K562 (cell line): ENCODE measurements around the gene USP26. TPM values are rescaled to one million over a fixed set of nuclear protein-coding genes. Genes with fewer than 3 reads are reported as not detected.

Experiments
- ATAC-seq: fragments of 200-7000 bp; cut with Tn5 transposase; 3 replicates; pipeline ENCODE4 v1.9.1; 2020; ENCODE audit warnings: moderate library complexity
- BruUV-seq: library from RNA; stranded (reverse); fragments of 400-500 nt; replicated peaks from 2 replicates; lab custom pipeline; 2021; lab: Mats Ljungman, UMichigan
- CTCF ChIA-PET: fragments of 300-600 bp; formaldehyde crosslinking; extraction: SDS; loops from one replicate; lab custom pipeline; 2021; ENCODE audit warnings: low intra/inter-chr PET ratio; lab: Yijun Ruan, JAX
- POLR2A ChIA-PET: fragments of 300-600, 350-650 bp; sonication (Branson Sonifier 250); formaldehyde crosslinking; extraction: SDS; loops from one replicate; lab custom pipeline; 2021; ENCODE audit warnings: antibody characterized with exemption, inconsistent platforms; lab: Yijun Ruan, JAX
- DNase-seq, 4 experiments: peaks; one replicate each; pipeline versions ENCODE4 v3.0.0 to v3.0.0-alpha.2; 2011 to 2018; ENCODE audit warnings: low spot score in 3 of 4, mixed read lengths in 3 of 4; ENCODE audit errors: extremely low read depth in 1 of 4
- FAIRE-seq: peaks from 2 replicates; lab custom pipeline; 2011; peaks lifted over from hg19 to GRCh38; lab: Jason Lieb, UNC
- H2AFZ ChIP-seq: 2 replicates; pipeline ENCODE4 v1.6.0; 2011; ENCODE audit warnings: low read depth, low read length, control low read depth, inconsistent platforms
- H3K27ac ChIP-seq: fragments of 200-600 bp; 3 replicates; pipeline ENCODE4 v1.8.0; 2011; ENCODE audit warnings: low read depth, mild to moderate bottlenecking, control low read depth, inconsistent platforms, low read length, moderate library complexity, mixed read lengths; ENCODE audit errors: extremely low read depth
- H3K27me3 ChIP-seq, 2 experiments: fragments of 300-600 bp in 1 of 2; 2 replicates in 1 of 2; 3 replicates in 1 of 2; pipeline versions ENCODE4 v1.6.0 to v1.8.0; 2011; ENCODE audit warnings: inconsistent platforms in 2 of 2, low read length in 2 of 2, mild to moderate bottlenecking in 1 of 2, mixed read lengths in 1 of 2, moderate library complexity in 1 of 2; ENCODE audit not compliant: control insufficient read depth in 2 of 2, insufficient read depth in 2 of 2
- H3K36me3 ChIP-seq: fragments of 300-600 bp; 3 replicates; pipeline ENCODE4 v1.8.0; 2011; ENCODE audit warnings: mild to moderate bottlenecking, low read length, inconsistent platforms; ENCODE audit not compliant: control insufficient read depth, insufficient read depth
- H3K4me1 ChIP-seq, 2 experiments: fragments of 200-600 bp in 1 of 2; replicated peaks in 1 of 2; 2 replicates in 1 of 2; 3 replicates in 1 of 2; pipeline versions ENCODE4 v1.5.1 to v1.8.0; 2011; ENCODE audit warnings: inconsistent platforms in 2 of 2, low read length in 2 of 2, mild to moderate bottlenecking in 1 of 2, mixed read lengths in 1 of 2, moderate library complexity in 1 of 2; ENCODE audit not compliant: control insufficient read depth in 2 of 2, insufficient read depth in 2 of 2
- H3K4me2 ChIP-seq: 2 replicates; pipeline ENCODE4 v1.6.1; 2011; ENCODE audit warnings: low read length, control low read depth, inconsistent platforms, mixed read lengths; ENCODE audit not compliant: insufficient read depth
- H3K4me3 ChIP-seq: fragments of 200-600 bp; sonication (generic), shearing (Covaris generic); 2 replicates; pipeline ENCODE4 v1.5.1; 2016; ENCODE audit warnings: control low read depth, inconsistent platforms
- H3K79me2 ChIP-seq: fragments of 200-600 bp; 3 replicates; pipeline ENCODE4 v1.8.0; 2011; ENCODE audit warnings: low read length, inconsistent platforms; ENCODE audit not compliant: control insufficient read depth, insufficient read depth
- H3K9ac ChIP-seq, 2 experiments: 2 replicates each; pipeline versions ENCODE4 v1.6.0 to v1.6.1; 2011; ENCODE audit warnings: low read depth in 2 of 2, low read length in 2 of 2, control low read depth in 1 of 2, inconsistent platforms in 1 of 2, mild to moderate bottlenecking in 1 of 2, mixed read lengths in 1 of 2; ENCODE audit not compliant: insufficient read depth in 1 of 2
- H3K9me1 ChIP-seq: one replicate; pipeline ENCODE4 v1.6.0; 2011; ENCODE audit warnings: inconsistent platforms, mild to moderate bottlenecking, low read length, moderate library complexity; ENCODE audit not compliant: control insufficient read depth, insufficient read depth
- H3K9me3 ChIP-seq: replicated peaks from 2 replicates; pipeline ENCODE4 v1.5.1; 2011; ENCODE audit warnings: low read depth, low read length, inconsistent platforms; ENCODE audit not compliant: control insufficient read depth, insufficient read depth
- H4K20me1 ChIP-seq: replicated peaks from 2 replicates; pipeline ENCODE4 v1.6.1; 2011; ENCODE audit warnings: low read length, inconsistent platforms, mixed read lengths; ENCODE audit not compliant: control insufficient read depth, insufficient read depth
- FOXA1 ChIP-seq: fragments of 450-650 bp; IDR thresholded peaks from 2 replicates; pipeline ENCODE4 v1.6.1; 2016; ENCODE audit warnings: mild to moderate bottlenecking, borderline replicate concordance
- SLC30A9 ChIP-seq: fragments of 250-450 bp; sonication (Bioruptor Pico); IDR thresholded peaks from 2 replicates; pipeline ENCODE4 v1.8.0; 2022; ENCODE audit warnings: mild to moderate bottlenecking, moderate library complexity
- SPI1 ChIP-seq: IDR thresholded peaks from 2 replicates; pipeline ENCODE4 v1.6.1; 2011; ENCODE audit warnings: low read depth, low read length, control low read depth, borderline replicate concordance
- XRCC5 ChIP-seq: fragments of 200-400 bp; formaldehyde crosslinking; IDR thresholded peaks from 2 replicates; pipeline ENCODE4 v1.6.1; 2017; ENCODE audit warnings: low read depth, mild to moderate bottlenecking, low read length
- ZFP30 ChIP-seq: fragments of 250-450 bp; sonication (Bioruptor Pico); IDR thresholded peaks from 2 replicates; pipeline ENCODE4 v1.8.0; 2022; ENCODE audit warnings: moderate library complexity, mild to moderate bottlenecking, inconsistent platforms, borderline replicate concordance
- WGBS: fragments of 100-300 bp; shearing (Covaris generic); methylation state at CpG from one replicate; pipeline ENCODE4 v1.1.6; 2016; ENCODE audit warnings: low coverage, mixed read lengths; ENCODE audit not compliant: insufficient coverage; ENCODE audit errors: missing lambda C conversion rate; 5-methylcytosine and 5-hydroxymethylcytosine counted together
- in situ Hi-C: fragments of 300-500 bp; cut with MboI; formaldehyde crosslinking; loops from 4 replicates; pipeline ENCODE4 v1.15.0; 2018; ENCODE audit warnings: inconsistent platforms, mixed read lengths
- intact Hi-C: fragments of 100-400 bp; cut with micrococcal nuclease; formaldehyde crosslinking; loops from 2 replicates; pipeline ENCODE4 v1.14.2; 2022
- polyA plus RNA-seq, 8 experiments: library from polyadenylated mRNA; depleted of rRNA in 4 of 8; stranded (reverse) in 5 of 8; unstranded in 3 of 8; fragments of >200 nt; fragmentation: Nextera tagmentation in 2 of 8; fragmentation: Illumina TruSeq in 1 of 8; extraction: Ambion mirVana in 2 of 8; extraction: Trizol in 1 of 8; gene quantifications; 2 replicates each; pipeline versions ENCODE4 v1.2.1 to v1.2.3, GENCODE V29; 2011 to 2014; ENCODE audit warnings: inconsistent platforms in 1 of 8, missing spikeins in 1 of 8
- total RNA-seq, 7 experiments: library from RNA; depleted of rRNA in 6 of 7; stranded (reverse); fragments of >200 nt in 6 of 7; fragmentation: Illumina TruSeq in 2 of 7; extraction: Trizol in 2 of 7; gene quantifications; 2 replicates each; pipeline versions ENCODE4 v1.2.1 to v1.2.3, GENCODE V29; 2011 to 2021; ENCODE audit warnings: low replicate concordance in 1 of 7
- TF ChIP-seq, protein P1 (sequence below): sonication (generic); formaldehyde crosslinking; IDR thresholded peaks from 2 replicates; pipeline ENCODE4 v1.8.1; 2023; ENCODE audit warnings: mild to moderate bottlenecking, missing genetic modification reagents
- TF ChIP-seq, protein P2 (sequence below): sonication (generic); formaldehyde crosslinking; IDR thresholded peaks from 2 replicates; pipeline ENCODE4 v1.8.0; 2022; ENCODE audit warnings: mild to moderate bottlenecking, low read depth, missing genetic modification reagents

The USP26 gene
- total and polyA plus RNA-seq, 9 of the 15 experiments (the other 6 are each of a cell fraction or from before 2014, with no cell fraction given) = 0.06 to 0.84 (median 0.20) TPM; not detected in 2

- in situ Hi-C loops (no loop called here), intact Hi-C loops (no loop called here)
- H4K20me1 ChIP-seq = no peaks in the 10 kb centered on the region
- no peaks in the 10 kb centered on the region for H3K4me1 ChIP-seq
- no peaks in the 10 kb centered on the region for H3K27me3 ChIP-seq
- H2AFZ ChIP-seq = no peak overlapping the region
- no peak for FAIRE-seq
- H3K9ac ChIP-seq = no peak overlapping the region
- ChIA-PET CTCF (interaction anchor here (0.5 kb wide), 1 partner anchor 743 kb away, joined by 3 read pairs; no protein-coding TSS in a partner anchor), POLR2A (interaction anchor here (0.7 to 0.9 kb wide), 2 partner anchors 9 to 89 kb away, joined by 3 read pairs; no protein-coding TSS in a partner anchor)
- H3K79me2 ChIP-seq = no peaks in the 10 kb centered on the region
- H3K27ac ChIP-seq = no peak overlapping the region
- ATAC-seq = no peak
- H3K9me3 ChIP-seq = no peaks in the 10 kb centered on the region
- WGBS = no CpG with 5 or more reads among the region's 1 CpG
- TF ChIP-seq XRCC5 (no peak), SLC30A9 (CRISPR knock-in tag) (no peak), SPI1 (no peak), ZFP30 (CRISPR knock-in tag) (no peak), FOXA1 (no peak)
- TF ChIP-seq, protein P1, sequence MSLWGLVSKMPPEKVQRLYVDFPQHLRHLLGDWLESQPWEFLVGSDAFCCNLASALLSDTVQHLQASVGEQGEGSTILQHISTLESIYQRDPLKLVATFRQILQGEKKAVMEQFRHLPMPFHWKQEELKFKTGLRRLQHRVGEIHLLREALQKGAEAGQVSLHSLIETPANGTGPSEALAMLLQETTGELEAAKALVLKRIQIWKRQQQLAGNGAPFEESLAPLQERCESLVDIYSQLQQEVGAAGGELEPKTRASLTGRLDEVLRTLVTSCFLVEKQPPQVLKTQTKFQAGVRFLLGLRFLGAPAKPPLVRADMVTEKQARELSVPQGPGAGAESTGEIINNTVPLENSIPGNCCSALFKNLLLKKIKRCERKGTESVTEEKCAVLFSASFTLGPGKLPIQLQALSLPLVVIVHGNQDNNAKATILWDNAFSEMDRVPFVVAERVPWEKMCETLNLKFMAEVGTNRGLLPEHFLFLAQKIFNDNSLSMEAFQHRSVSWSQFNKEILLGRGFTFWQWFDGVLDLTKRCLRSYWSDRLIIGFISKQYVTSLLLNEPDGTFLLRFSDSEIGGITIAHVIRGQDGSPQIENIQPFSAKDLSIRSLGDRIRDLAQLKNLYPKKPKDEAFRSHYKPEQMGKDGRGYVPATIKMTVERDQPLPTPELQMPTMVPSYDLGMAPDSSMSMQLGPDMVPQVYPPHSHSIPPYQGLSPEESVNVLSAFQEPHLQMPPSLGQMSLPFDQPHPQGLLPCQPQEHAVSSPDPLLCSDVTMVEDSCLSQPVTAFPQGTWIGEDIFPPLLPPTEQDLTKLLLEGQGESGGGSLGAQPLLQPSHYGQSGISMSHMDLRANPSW (CRISPR knock-in tag) = no peak
- TF ChIP-seq, protein P2, sequence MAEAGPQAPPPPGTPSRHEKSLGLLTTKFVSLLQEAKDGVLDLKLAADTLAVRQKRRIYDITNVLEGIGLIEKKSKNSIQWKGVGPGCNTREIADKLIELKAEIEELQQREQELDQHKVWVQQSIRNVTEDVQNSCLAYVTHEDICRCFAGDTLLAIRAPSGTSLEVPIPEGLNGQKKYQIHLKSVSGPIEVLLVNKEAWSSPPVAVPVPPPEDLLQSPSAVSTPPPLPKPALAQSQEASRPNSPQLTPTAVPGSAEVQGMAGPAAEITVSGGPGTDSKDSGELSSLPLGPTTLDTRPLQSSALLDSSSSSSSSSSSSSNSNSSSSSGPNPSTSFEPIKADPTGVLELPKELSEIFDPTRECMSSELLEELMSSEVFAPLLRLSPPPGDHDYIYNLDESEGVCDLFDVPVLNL = no peak
- no peak overlapping the region for H3K4me3 ChIP-seq
- no peak for DNase-seq
- BruUV-seq = no TSS peak
- H3K36me3 ChIP-seq = no peaks in the 10 kb centered on the region
- H3K9me1 ChIP-seq = no peaks in the 10 kb centered on the region
- no peak overlapping the region for H3K4me2 ChIP-seq
These were observed 50.3 kb downstream of the USP26 start for GRCh38 chrX:133046601-133047000.
